HCT116 (cell line): ENCODE data around the gene ORMDL1. TPM values are rescaled to one million over a fixed set of nuclear protein-coding genes. Genes with fewer than 3 reads are reported as not detected.

Experiments used
- ATAC-seq: fragments of 200-7000 bp; cut with Tn5 transposase; 2 replicates; pipeline ENCODE4 v1.9.1; 2020; ENCODE audit warnings: mild to moderate bottlenecking, moderate library complexity
- BruUV-seq: library from RNA; stranded (reverse); fragments of 400-500 nt; replicated peaks from 2 replicates; lab custom pipeline; 2021; lab: Mats Ljungman, UMichigan
- CTCF ChIA-PET: fragments of 300-600 bp; sonication (Branson Sonifier 250); formaldehyde crosslinking; loops from one replicate; lab custom pipeline; 2021; ENCODE audit warnings: antibody characterized with exemption; lab: Charles Lee
- POLR2A ChIA-PET: fragments of 300-600, 350-600 bp; sonication (Branson Sonifier 250); formaldehyde crosslinking; loops from one replicate; lab custom pipeline; 2021; ENCODE audit warnings: antibody characterized with exemption; lab: Charles Lee
- RAD21 ChIA-PET, 2 experiments: fragments of 300-600 bp; sonication (Branson Sonifier 250); formaldehyde crosslinking; loops; one replicate each; lab custom pipeline; 2023; ENCODE audit warnings: low total read pairs in 2 of 2; ENCODE audit not compliant: uncharacterized antibody in 2 of 2, unreplicated experiment in 2 of 2, low non-redundant PET in 1 of 2; lab: Charles Lee
- DNase-seq: peaks from one replicate; pipeline ENCODE4 v3.0.0-alpha.2; 2010; ENCODE audit warnings: low read depth, low spot score
- H2AFZ ChIP-seq: fragments of 200-600 bp; shearing (Covaris generic), sonication (generic); 2 replicates; pipeline ENCODE4 v1.6.1; 2017; ENCODE audit warnings: low read depth, mixed run types, mixed read lengths, antibody characterized with exemption, low read length; ENCODE audit not compliant: poor library complexity, severe bottlenecking
- H3K27ac ChIP-seq: 2 replicates; pipeline ENCODE4 v1.5.1; 2012; ENCODE audit warnings: low read depth, low read length
- H3K27me3 ChIP-seq: fragments of 200-600 bp; sonication (generic); 2 replicates; pipeline ENCODE4 v1.6.1; 2016; ENCODE audit warnings: mixed run types, low read length, mixed read lengths; ENCODE audit not compliant: insufficient read depth
- H3K36me3 ChIP-seq, 2 experiments: fragments of 200-500 bp in 1 of 2; fragments of 200-600 bp in 1 of 2; sonication (Bioruptor generic) in 1 of 2; sonication (generic) in 1 of 2; 2 replicates each; pipeline versions ENCODE4 v1.5.1 to v1.6.1; 2014 to 2016; ENCODE audit warnings: low read length in 2 of 2, inconsistent platforms in 1 of 2, mixed read lengths in 1 of 2, mixed run types in 1 of 2; ENCODE audit not compliant: insufficient read depth in 2 of 2, control insufficient read depth in 1 of 2
- H3K4me1 ChIP-seq, 2 experiments: fragments of 200-600 bp in 1 of 2; sonication (generic) in 1 of 2; 2 replicates each; pipeline versions ENCODE4 v1.5.1 to v1.6.1; 2012 to 2017; ENCODE audit warnings: low read length in 2 of 2, inconsistent platforms in 1 of 2, mild to moderate bottlenecking in 1 of 2, mixed read lengths in 1 of 2, mixed run types in 1 of 2, moderate library complexity in 1 of 2; ENCODE audit not compliant: insufficient read depth in 2 of 2, control insufficient read depth in 1 of 2
- H3K4me2 ChIP-seq: fragments of 200-600 bp; sonication (generic); 2 replicates; pipeline ENCODE4 v1.6.1; 2017; ENCODE audit warnings: mixed run types, low read length, mixed read lengths
- H3K4me3 ChIP-seq, 2 experiments: fragments of 200-600 bp in 1 of 2; sonication (generic) in 1 of 2; replicated peaks in 1 of 2; 2 replicates each; pipeline ENCODE4 v1.5.1; 2011 to 2016; ENCODE audit warnings: low read length in 2 of 2, control low read depth in 1 of 2, low read depth in 1 of 2, mild to moderate bottlenecking in 1 of 2, mixed read lengths in 1 of 2, mixed run types in 1 of 2
- H3K79me2 ChIP-seq: fragments of 200-600 bp; sonication (generic); 2 replicates; pipeline ENCODE4 v1.6.1; 2017; ENCODE audit warnings: mild to moderate bottlenecking, mixed run types, low read length, moderate library complexity, mixed read lengths; ENCODE audit not compliant: insufficient read depth
- H3K9ac ChIP-seq: fragments of 200-600 bp; sonication (generic); 2 replicates; pipeline ENCODE4 v1.6.1; 2016; ENCODE audit warnings: low read length, mixed read lengths
- H3K9me2 ChIP-seq: fragments of 200-600 bp; sonication (generic), shearing (Covaris generic); 2 replicates; pipeline ENCODE4 v1.6.1; 2017; ENCODE audit warnings: mixed run types, mild to moderate bottlenecking, moderate library complexity; ENCODE audit not compliant: insufficient read depth
- H3K9me3 ChIP-seq, 2 experiments: fragments of 200-500 bp in 1 of 2; fragments of 200-600 bp in 1 of 2; sonication (Bioruptor generic) in 1 of 2; sonication (generic) in 1 of 2; 2 replicates each; pipeline ENCODE4 v1.6.1; 2014 to 2017; ENCODE audit warnings: low read length in 2 of 2, mixed read lengths in 2 of 2, inconsistent platforms in 1 of 2, low read depth in 1 of 2, mild to moderate bottlenecking in 1 of 2, mixed run types in 1 of 2, moderate library complexity in 1 of 2; ENCODE audit not compliant: control insufficient read depth in 1 of 2, insufficient read depth in 1 of 2
- H4K20me1 ChIP-seq: fragments of 200-600 bp; sonication (generic), shearing (Covaris generic); 2 replicates; pipeline ENCODE4 v1.6.1; 2017; ENCODE audit warnings: mixed run types, mild to moderate bottlenecking, moderate library complexity; ENCODE audit not compliant: insufficient read depth
- CEBPB ChIP-seq: IDR thresholded peaks from 2 replicates; pipeline ENCODE4 v1.6.1; 2012; ENCODE audit warnings: low read depth
- ELF1 ChIP-seq: IDR thresholded peaks from 2 replicates; pipeline ENCODE4 v1.6.1; 2012; ENCODE audit warnings: low read depth, borderline replicate concordance
- EZH2 ChIP-seq: fragments of 200-600 bp; sonication (generic); IDR thresholded peaks from 2 replicates; pipeline ENCODE4 v1.6.1; 2017; ENCODE audit warnings: antibody characterized with exemption, mixed run types
- FOSL1 ChIP-seq: IDR thresholded peaks from 2 replicates; pipeline ENCODE4 v1.6.1; 2012; ENCODE audit warnings: low read depth
- POLR2A ChIP-seq: IDR thresholded peaks from 2 replicates; pipeline ENCODE4 v1.7.0; 2011; ENCODE audit warnings: borderline replicate concordance; ENCODE audit not compliant: insufficient read depth, insufficient read length; ENCODE audit errors: extremely low read depth
- POLR2AphosphoS5 ChIP-seq: IDR thresholded peaks from 2 replicates; pipeline ENCODE4 v1.6.1; 2011; ENCODE audit warnings: mild to moderate bottlenecking, low read depth, low read length, moderate library complexity
- SIN3A ChIP-seq: IDR thresholded peaks from 2 replicates; pipeline ENCODE4 v1.6.1; 2012; ENCODE audit warnings: low read depth
- SP1 ChIP-seq: IDR thresholded peaks from 2 replicates; pipeline ENCODE4 v1.6.1; 2012; ENCODE audit warnings: low read depth
- SRF ChIP-seq: IDR thresholded peaks from 2 replicates; pipeline ENCODE4 v1.6.1; 2012; ENCODE audit warnings: low read depth
- TCF7L2 ChIP-seq: IDR thresholded peaks from 2 replicates; pipeline ENCODE4 v1.7.0; 2011; ENCODE audit warnings: borderline replicate concordance, inconsistent platforms; ENCODE audit not compliant: insufficient read depth, insufficient read length; ENCODE audit errors: extremely low read depth
- YY1 ChIP-seq: IDR thresholded peaks from 2 replicates; pipeline ENCODE4 v1.6.1; 2011; ENCODE audit warnings: low read length, low read depth, moderate library complexity, mild to moderate bottlenecking; ENCODE audit not compliant: insufficient replicate concordance; ENCODE audit errors: extremely low read depth
- intact Hi-C: fragments of 100-400 bp; cut with micrococcal nuclease; formaldehyde crosslinking; loops from 2 replicates; pipeline ENCODE4 v1.10.0; 2022
- total RNA-seq: library from RNA; stranded (reverse); gene quantifications from one replicate; pipeline ENCODE4 v1.2.1, GENCODE V29; 2021; ENCODE audit not compliant: unreplicated experiment
- TF ChIP-seq, protein P1 (sequence below): IDR thresholded peaks from 2 replicates; pipeline ENCODE4 v1.6.1; 2012
- TF ChIP-seq, protein P2 (sequence below), 3 experiments: fragments of 200-600 bp in 1 of 3; sonication (generic) in 1 of 3; IDR thresholded peaks in 2 of 3; conservative IDR thresholded peaks in 1 of 3; 2 replicates each; pipeline ENCODE4 v1.5.1; 2012 to 2017; ENCODE audit warnings: low read depth in 2 of 3, low read length in 2 of 3, antibody characterized with exemption in 1 of 3, borderline replicate concordance in 1 of 3, control low read depth in 1 of 3, mild to moderate bottlenecking in 1 of 3, mixed read lengths in 1 of 3, mixed run types in 1 of 3, moderate library complexity in 1 of 3; ENCODE audit not compliant: insufficient read depth in 1 of 3
- TF ChIP-seq, protein P3 (sequence below): IDR thresholded peaks from 2 replicates; pipeline ENCODE4 v1.6.1; 2011; ENCODE audit warnings: mild to moderate bottlenecking, low read length, moderate library complexity; ENCODE audit not compliant: insufficient replicate concordance; ENCODE audit errors: extremely low read depth

Gene ORMDL1
- total RNA-seq, 1 experiment from 2014 or later, result 32.7 TPM

DNA sequence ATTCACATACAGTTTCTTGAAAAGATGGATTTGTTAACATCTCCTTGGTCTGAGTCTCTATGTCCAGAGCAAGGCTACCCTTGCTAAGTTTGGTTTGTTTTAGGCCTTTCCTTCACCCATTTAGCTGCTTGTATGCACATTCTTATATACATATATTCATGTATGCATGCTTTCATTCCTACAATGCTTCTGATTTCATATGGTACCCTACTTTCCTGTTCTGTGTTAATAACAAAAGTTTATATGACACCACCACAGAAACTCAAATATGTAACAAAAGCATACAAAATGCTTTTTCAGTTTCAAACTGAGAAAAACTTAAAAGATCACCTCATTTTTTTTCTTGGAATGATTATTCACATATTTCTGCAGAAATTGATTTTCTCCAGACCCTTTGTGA, 60.9 kb downstream of the ORMDL1 start:
- Histone ChIP-seq H3K9me3 (no peaks in the 10 kb centered on the region), H3K79me2 (no peaks in the 10 kb centered on the region), H3K4me2 (no peak overlapping the region), H3K36me3 (no peaks in the 10 kb centered on the region), H3K4me3 (no peak overlapping the region), H3K27ac (no peak overlapping the region), H3K27me3 (no peaks in the 10 kb centered on the region), H3K4me1 (no peaks in the 10 kb centered on the region), H2AFZ (no peak overlapping the region), H3K9me2 (no peaks in the 10 kb centered on the region), H3K9ac (no peak overlapping the region), H4K20me1 (no peaks in the 10 kb centered on the region)
- BruUV-seq, result no TSS peak
- RAD21 ChIA-PET, result no interaction called here
- DNase-seq (no peak), ATAC-seq (no peak)
- TF ChIP-seq POLR2AphosphoS5 (no peak), CEBPB (no peak), SIN3A (no peak), SRF (no peak), SP1 (no peak), TCF7L2 (no peak), FOSL1 (no peak), YY1 (no peak), ELF1 (no peak), EZH2 (no peak), POLR2A (no peak)
- TF ChIP-seq, protein P1, sequence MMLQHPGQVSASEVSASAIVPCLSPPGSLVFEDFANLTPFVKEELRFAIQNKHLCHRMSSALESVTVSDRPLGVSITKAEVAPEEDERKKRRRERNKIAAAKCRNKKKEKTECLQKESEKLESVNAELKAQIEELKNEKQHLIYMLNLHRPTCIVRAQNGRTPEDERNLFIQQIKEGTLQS, result no peak
- TF ChIP-seq, protein P2, sequence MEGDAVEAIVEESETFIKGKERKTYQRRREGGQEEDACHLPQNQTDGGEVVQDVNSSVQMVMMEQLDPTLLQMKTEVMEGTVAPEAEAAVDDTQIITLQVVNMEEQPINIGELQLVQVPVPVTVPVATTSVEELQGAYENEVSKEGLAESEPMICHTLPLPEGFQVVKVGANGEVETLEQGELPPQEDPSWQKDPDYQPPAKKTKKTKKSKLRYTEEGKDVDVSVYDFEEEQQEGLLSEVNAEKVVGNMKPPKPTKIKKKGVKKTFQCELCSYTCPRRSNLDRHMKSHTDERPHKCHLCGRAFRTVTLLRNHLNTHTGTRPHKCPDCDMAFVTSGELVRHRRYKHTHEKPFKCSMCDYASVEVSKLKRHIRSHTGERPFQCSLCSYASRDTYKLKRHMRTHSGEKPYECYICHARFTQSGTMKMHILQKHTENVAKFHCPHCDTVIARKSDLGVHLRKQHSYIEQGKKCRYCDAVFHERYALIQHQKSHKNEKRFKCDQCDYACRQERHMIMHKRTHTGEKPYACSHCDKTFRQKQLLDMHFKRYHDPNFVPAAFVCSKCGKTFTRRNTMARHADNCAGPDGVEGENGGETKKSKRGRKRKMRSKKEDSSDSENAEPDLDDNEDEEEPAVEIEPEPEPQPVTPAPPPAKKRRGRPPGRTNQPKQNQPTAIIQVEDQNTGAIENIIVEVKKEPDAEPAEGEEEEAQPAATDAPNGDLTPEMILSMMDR (IDR thresholded peaks at IDR 0.05 in 2 of 3, conservative IDR thresholded peaks at IDR 0.05 in 1 of 3; ENCODE audit: borderline replicate concordance in 1 of 3, insufficient read depth in 1 of 3, low read depth in 2 of 3, low read length in 2 of 3), result no peak
- TF ChIP-seq, protein P3, sequence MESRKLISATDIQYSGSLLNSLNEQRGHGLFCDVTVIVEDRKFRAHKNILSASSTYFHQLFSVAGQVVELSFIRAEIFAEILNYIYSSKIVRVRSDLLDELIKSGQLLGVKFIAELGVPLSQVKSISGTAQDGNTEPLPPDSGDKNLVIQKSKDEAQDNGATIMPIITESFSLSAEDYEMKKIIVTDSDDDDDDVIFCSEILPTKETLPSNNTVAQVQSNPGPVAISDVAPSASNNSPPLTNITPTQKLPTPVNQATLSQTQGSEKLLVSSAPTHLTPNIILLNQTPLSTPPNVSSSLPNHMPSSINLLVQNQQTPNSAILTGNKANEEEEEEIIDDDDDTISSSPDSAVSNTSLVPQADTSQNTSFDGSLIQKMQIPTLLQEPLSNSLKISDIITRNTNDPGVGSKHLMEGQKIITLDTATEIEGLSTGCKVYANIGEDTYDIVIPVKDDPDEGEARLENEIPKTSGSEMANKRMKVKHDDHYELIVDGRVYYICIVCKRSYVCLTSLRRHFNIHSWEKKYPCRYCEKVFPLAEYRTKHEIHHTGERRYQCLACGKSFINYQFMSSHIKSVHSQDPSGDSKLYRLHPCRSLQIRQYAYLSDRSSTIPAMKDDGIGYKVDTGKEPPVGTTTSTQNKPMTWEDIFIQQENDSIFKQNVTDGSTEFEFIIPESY, result no peak
- intact Hi-C loops, result no loop called here
- POLR2A ChIA-PET, result no interaction called here
- CTCF ChIA-PET, result no interaction called here

Other genes starting within 250 kb of the ORMDL1 start
- 1.5 TPM for gene SLC40A1, start 203.6 kb downstream of the ORMDL1 start, total RNA-seq
- gene ASNSD1, start 122.9 kb downstream of the ORMDL1 start, total RNA-seq, result 33.6 TPM
- 0.84 TPM for gene ANKAR, start 109.7 kb downstream of the ORMDL1 start, total RNA-seq
- 11.2 TPM for gene OSGEPL1, start 21.5 kb downstream of the ORMDL1 start, total RNA-seq
- 53.2 TPM for gene PMS1, start 111 bp upstream of the ORMDL1 start, total RNA-seq